Keratinocyte (primary cell): ENCODE results near the gene HOXC5.
"Not testable (repeated sequence)": the region's sequence is repeated elsewhere in the genome, so short reads cannot be mapped to it uniquely, and the experiment has no call there.

Source experiments
- CTCF ChIP-seq, 3 experiments: IDR thresholded peaks in 1 of 3; conservative IDR thresholded peaks in 1 of 3; optimal IDR thresholded peaks in 1 of 3; 2 replicates in 2 of 3; 3 replicates in 1 of 3; pipeline versions ENCODE3 to v1.5.1; 2011; ENCODE audit warnings: low read length in 3 of 3, mild to moderate bottlenecking in 3 of 3, moderate library complexity in 2 of 3, control low read depth in 1 of 3, inconsistent platforms in 1 of 3; ENCODE audit not compliant: insufficient read depth in 2 of 3; ENCODE audit errors: extremely low read depth in 1 of 3
- EZH2 ChIP-seq: IDR thresholded peaks from one replicate; pipeline ENCODE4 v1.6.1; 2012; ENCODE audit warnings: inconsistent platforms, mild to moderate bottlenecking, low read length, moderate library complexity

GRCh38 chr12:54079115-54079514, 46.3 kb downstream of the HOXC5 start:
- not testable (repeated sequence) for TF ChIP-seq CTCF (optimal IDR thresholded peaks at IDR 0.05 in 1 of 3, IDR thresholded peaks at IDR 0.05 in 1 of 3, conservative IDR thresholded peaks at IDR 0.05 in 1 of 3; ENCODE audit: extremely low read depth in 1 of 3, insufficient read depth in 2 of 3, low read length in 3 of 3); EZH2
